Caco-2 (cell line): ENCODE measurements around the gene GRM7. TPM values are rescaled to one million over a fixed set of nuclear protein-coding genes. Genes with fewer than 3 reads are reported as not detected.

Experiments used
- BruUV-seq: library from RNA; stranded (reverse); fragments of 400-500 nt; replicated peaks from 2 replicates; lab custom pipeline; 2021; lab: Mats Ljungman, UMichigan
- CTCF ChIA-PET: fragments of 300-600 bp; sonication (Branson Sonifier 250); formaldehyde crosslinking; loops from one replicate; lab custom pipeline; 2022; ENCODE audit warnings: antibody characterized with exemption; lab: Charles Lee
- POLR2A ChIA-PET: fragments of 300-600 bp; sonication (Branson Sonifier 250); formaldehyde crosslinking; loops from one replicate; lab custom pipeline; 2022; ENCODE audit warnings: antibody characterized with exemption; lab: Charles Lee
- DNase-seq, 2 experiments: peaks; one replicate each; pipeline versions ENCODE4 v3.0.0 to v3.0.0-alpha.2; 2020 to 2022
- H3K27me3 ChIP-seq: replicated peaks from 2 replicates; pipeline ENCODE4 v1.6.0; 2011; ENCODE audit warnings: low read length; ENCODE audit not compliant: control insufficient read depth, insufficient read depth
- H3K36me3 ChIP-seq: 2 replicates; pipeline ENCODE4 v1.5.1; 2011; ENCODE audit warnings: low read length; ENCODE audit not compliant: control insufficient read depth, insufficient read depth
- H3K4me1 ChIP-seq: fragments of 250-450 bp; sonication (Bioruptor Pico); 2 replicates; pipeline ENCODE4 v1.5.1; 2020; ENCODE audit warnings: mild to moderate bottlenecking
- H3K4me3 ChIP-seq: 2 replicates; pipeline ENCODE4 v1.5.1; 2011; ENCODE audit warnings: low read depth, mild to moderate bottlenecking, control low read depth, low read length
- H3K9me3 ChIP-seq: fragments of 250-450 bp; sonication (Bioruptor Pico); 2 replicates; pipeline ENCODE4 v1.5.1; 2020; ENCODE audit warnings: mild to moderate bottlenecking, moderate library complexity
- H3K27ac Mint-ChIP-seq: one replicate; pipeline ENCODE4 v1.8.0; 2022; ENCODE audit warnings: mixed read lengths; ENCODE audit not compliant: unreplicated experiment
- H3K27me3 Mint-ChIP-seq: one replicate; pipeline ENCODE4 v1.8.0; 2022; ENCODE audit warnings: mixed read lengths; ENCODE audit not compliant: insufficient read depth, unreplicated experiment
- H3K36me3 Mint-ChIP-seq: one replicate; pipeline ENCODE4 v1.8.0; 2022; ENCODE audit warnings: mild to moderate bottlenecking, mixed read lengths; ENCODE audit not compliant: insufficient read depth, unreplicated experiment
- H3K4me1 Mint-ChIP-seq: one replicate; pipeline ENCODE4 v1.8.0; 2022; ENCODE audit warnings: low read depth, mixed read lengths; ENCODE audit not compliant: unreplicated experiment
- H3K4me3 Mint-ChIP-seq: one replicate; pipeline ENCODE4 v1.8.0; 2022; ENCODE audit warnings: mild to moderate bottlenecking, moderate library complexity, mixed read lengths; ENCODE audit not compliant: unreplicated experiment
- H3K9me3 Mint-ChIP-seq: one replicate; pipeline ENCODE4 v1.8.0; 2022; ENCODE audit warnings: mixed read lengths; ENCODE audit not compliant: unreplicated experiment
- intact Hi-C: fragments of 100-400 bp; cut with micrococcal nuclease; formaldehyde crosslinking; loops from one replicate; pipeline ENCODE4 v1.10.0; 2022; ENCODE audit not compliant: unreplicated experiment
- total RNA-seq: library from RNA; stranded (reverse); gene quantifications from 2 replicates; pipeline ENCODE4 v1.2.3, GENCODE V29; 2022
- TF ChIP-seq, protein P1 (sequence below), 2 experiments: fragments of 200-600 bp in 1 of 2; IDR thresholded peaks; 1 replicate in 1 of 2; 2 replicates in 1 of 2; pipeline versions ENCODE4 v1.5.1 to v1.8.0; 2011 to 2022; ENCODE audit warnings: antibody characterized with exemption in 1 of 2, control low read depth in 1 of 2, inconsistent platforms in 1 of 2, low read depth in 1 of 2, low read length in 1 of 2, mild to moderate bottlenecking in 1 of 2, moderate library complexity in 1 of 2; ENCODE audit not compliant: insufficient read depth in 1 of 2, severe bottlenecking in 1 of 2, unreplicated experiment in 1 of 2

GRM7 gene
- total RNA-seq, 1 experiment from 2014 or later, result not detected

DNA sequence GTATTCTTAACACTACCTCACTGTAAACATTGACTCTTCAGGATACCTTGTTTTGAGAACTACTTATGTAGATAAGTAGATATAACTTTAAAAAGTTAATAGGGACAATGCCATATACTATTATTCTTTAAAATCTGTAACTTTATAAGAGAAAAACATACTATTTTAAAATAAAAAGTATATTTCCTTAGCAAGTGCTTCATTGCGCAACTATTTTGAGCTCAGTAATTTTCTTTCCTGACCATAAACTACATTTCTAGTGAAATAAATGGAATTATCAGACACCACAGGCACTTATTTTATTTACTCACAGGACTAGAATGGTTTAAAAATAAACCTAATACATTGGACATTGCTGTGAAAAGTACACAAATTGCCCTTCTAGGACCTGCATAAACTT lies 876.3 kb downstream of the GRM7 start:
- Histone ChIP-seq H3K4me3 (no peak overlapping the region), H3K36me3 (no peaks in the 10 kb centered on the region), H3K9me3 (no peaks in the 10 kb centered on the region), H3K27me3 (no peaks in the 10 kb centered on the region), H3K4me1 (no peaks in the 10 kb centered on the region)
- ChIA-PET POLR2A (no interaction called here), CTCF (no interaction called here)
- no peak overlapping the region for H3K4me3 Mint-ChIP-seq
- intact Hi-C loops, result no loop called here
- H3K36me3 Mint-ChIP-seq, result no peaks in the 10 kb centered on the region
- DNase-seq, result no peak
- peaks cover 5% of the 10 kb centered on the region for H3K27me3 Mint-ChIP-seq
- no TSS peak for BruUV-seq
- TF ChIP-seq, protein P1, sequence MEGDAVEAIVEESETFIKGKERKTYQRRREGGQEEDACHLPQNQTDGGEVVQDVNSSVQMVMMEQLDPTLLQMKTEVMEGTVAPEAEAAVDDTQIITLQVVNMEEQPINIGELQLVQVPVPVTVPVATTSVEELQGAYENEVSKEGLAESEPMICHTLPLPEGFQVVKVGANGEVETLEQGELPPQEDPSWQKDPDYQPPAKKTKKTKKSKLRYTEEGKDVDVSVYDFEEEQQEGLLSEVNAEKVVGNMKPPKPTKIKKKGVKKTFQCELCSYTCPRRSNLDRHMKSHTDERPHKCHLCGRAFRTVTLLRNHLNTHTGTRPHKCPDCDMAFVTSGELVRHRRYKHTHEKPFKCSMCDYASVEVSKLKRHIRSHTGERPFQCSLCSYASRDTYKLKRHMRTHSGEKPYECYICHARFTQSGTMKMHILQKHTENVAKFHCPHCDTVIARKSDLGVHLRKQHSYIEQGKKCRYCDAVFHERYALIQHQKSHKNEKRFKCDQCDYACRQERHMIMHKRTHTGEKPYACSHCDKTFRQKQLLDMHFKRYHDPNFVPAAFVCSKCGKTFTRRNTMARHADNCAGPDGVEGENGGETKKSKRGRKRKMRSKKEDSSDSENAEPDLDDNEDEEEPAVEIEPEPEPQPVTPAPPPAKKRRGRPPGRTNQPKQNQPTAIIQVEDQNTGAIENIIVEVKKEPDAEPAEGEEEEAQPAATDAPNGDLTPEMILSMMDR (IDR thresholded peaks at IDR 0.05; ENCODE audit: insufficient read depth in 1 of 2, low read depth in 1 of 2, low read length in 1 of 2, severe bottlenecking in 1 of 2, unreplicated experiment in 1 of 2), result no peak
- H3K27ac Mint-ChIP-seq, result no peak overlapping the region
- H3K4me1 Mint-ChIP-seq, result no peaks in the 10 kb centered on the region
- no peaks in the 10 kb centered on the region for H3K9me3 Mint-ChIP-seq

DNA sequence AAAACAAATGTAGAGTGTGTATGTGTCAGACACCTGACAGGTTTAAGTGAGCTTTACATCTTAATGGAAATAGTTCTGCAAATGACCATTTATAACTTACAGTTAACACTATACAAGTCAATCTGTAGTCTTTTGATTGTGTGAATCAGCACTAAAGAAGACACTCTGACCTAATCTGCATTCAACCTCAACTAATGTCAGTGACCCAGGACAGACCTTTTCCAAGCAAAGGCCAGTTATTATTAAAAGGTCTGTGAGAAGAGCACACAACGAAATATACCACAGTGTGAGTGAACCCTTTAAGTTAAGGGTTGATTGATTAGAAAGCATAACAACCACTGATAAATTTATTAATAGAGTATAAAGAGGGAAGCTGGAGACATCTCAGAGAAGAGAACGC lies 878.8 kb downstream of the GRM7 start:
- no peaks in the 10 kb centered on the region for H3K36me3 ChIP-seq
- intact Hi-C loops, result no loop called here
- CTCF ChIA-PET, result no interaction called here
- no peak for DNase-seq
- no peak overlapping the region for H3K4me3 Mint-ChIP-seq
- POLR2A ChIA-PET, result no interaction called here
- H3K4me1 ChIP-seq, result no peaks in the 10 kb centered on the region
- H3K36me3 Mint-ChIP-seq, result no peaks in the 10 kb centered on the region
- BruUV-seq, result no TSS peak
- H3K9me3 ChIP-seq, result no peaks in the 10 kb centered on the region
- no peaks in the 10 kb centered on the region for H3K9me3 Mint-ChIP-seq
- no peak overlapping the region for H3K27ac Mint-ChIP-seq
- H3K27me3 Mint-ChIP-seq, result peaks cover 2% of the 10 kb centered on the region
- no peak overlapping the region for H3K4me3 ChIP-seq
- H3K4me1 Mint-ChIP-seq, result no peaks in the 10 kb centered on the region
- no peaks in the 10 kb centered on the region for H3K27me3 ChIP-seq
- TF ChIP-seq, protein P1 (IDR thresholded peaks at IDR 0.05; ENCODE audit: insufficient read depth in 1 of 2, low read depth in 1 of 2, low read length in 1 of 2, severe bottlenecking in 1 of 2, unreplicated experiment in 1 of 2), result no peak

DNA sequence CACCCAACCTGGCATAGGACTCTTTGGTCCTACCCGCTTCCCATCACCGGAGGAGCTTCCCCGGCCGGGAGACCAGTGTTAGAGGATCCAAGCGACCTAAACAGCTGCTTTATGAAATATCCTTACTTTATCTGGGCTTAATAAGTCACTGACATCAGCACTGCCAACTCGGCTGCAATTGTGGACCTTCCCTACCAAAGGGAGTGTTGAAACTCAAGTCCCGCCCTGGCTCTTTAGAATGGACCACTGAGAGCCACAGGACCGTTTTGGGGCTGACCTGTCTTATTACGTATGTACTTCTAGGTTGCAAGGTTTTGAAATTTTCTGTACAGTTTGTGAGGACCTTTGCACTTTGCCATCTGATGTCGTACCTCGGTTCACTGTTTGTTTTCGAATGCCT lies 879.5 kb downstream of the GRM7 start:
- Histone ChIP-seq H3K4me1 (no peaks in the 10 kb centered on the region), H3K36me3 (no peaks in the 10 kb centered on the region), H3K4me3 (no peak overlapping the region), H3K27me3 (no peaks in the 10 kb centered on the region), H3K9me3 (no peaks in the 10 kb centered on the region)
- CTCF ChIA-PET, result no interaction called here
- POLR2A ChIA-PET, result no interaction called here
- DNase-seq, result no peak
- intact Hi-C loops, result no loop called here
- TF ChIP-seq, protein P1 (IDR thresholded peaks at IDR 0.05; ENCODE audit: insufficient read depth in 1 of 2, low read depth in 1 of 2, low read length in 1 of 2, severe bottlenecking in 1 of 2, unreplicated experiment in 1 of 2), result no peak
- Mint-ChIP-seq H3K4me1 (no peaks in the 10 kb centered on the region), H3K27me3 (peaks cover 2% of the 10 kb centered on the region), H3K36me3 (no peaks in the 10 kb centered on the region), H3K4me3 (no peak overlapping the region), H3K9me3 (no peaks in the 10 kb centered on the region), H3K27ac (no peak overlapping the region)
- BruUV-seq, result no TSS peak
